IPS DF 19.7 (cell line): Measurements from ENCODE around the gene STMN3.
"Not testable (repeated sequence)": the region's sequence is repeated elsewhere in the genome, so short reads cannot be mapped to it uniquely, and the experiment has no call there.

Source experiments
- DNase-seq: peaks from one replicate; pipeline ENCODE4 v3.0.0-alpha.2; 2013; ENCODE audit warnings: low read depth, low spot score

The STMN3 gene

DNA sequence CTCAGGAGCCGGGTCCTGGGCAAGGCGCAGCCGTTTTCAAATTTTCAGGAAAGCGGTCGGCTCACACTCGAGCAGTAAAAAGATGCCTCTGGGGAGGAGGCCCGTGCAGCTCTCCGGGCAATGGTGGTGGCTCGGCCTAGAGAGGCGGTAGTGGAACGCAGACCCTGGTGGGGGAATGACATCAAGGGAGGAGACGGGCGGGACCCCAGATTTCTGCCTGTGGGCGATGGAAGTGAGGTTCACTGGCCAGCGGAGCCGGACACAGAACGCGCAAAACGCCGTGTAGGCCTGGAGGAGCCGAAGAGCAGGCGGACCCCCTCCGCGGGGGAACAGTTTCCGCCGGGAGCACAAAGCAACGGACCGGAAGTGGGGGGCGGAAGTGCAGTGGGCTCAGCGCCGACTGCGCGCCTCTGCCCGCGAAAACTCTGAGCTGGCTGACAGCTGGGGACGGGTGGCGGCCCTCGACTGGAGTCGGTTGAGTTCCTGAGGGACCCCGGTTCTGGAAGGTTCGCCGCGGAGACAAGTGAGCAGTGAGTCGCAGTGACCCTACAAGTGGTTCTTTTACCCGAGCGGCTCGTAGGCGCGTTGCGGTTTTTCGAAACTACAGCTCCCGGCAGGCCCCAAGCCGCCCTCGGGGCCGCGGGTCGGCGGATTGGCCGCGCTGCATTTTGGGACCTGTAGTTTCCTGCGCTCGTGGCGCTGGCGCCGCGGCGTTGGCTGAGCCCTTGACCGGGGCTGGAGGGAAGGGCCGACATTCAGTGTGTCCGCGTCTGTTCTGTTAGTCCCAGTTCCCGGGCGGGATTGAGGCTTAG, 4.9 kb upstream of the STMN3 start, which contains the start of gene RTEL1:
RTEL1 (plus strand) TSS at position 376 of the 812 bp plus-strand sequence. CDS start 1,091 bp downstream, outside the sequence.
- DNase-seq: peak; percentile 71

DNA sequence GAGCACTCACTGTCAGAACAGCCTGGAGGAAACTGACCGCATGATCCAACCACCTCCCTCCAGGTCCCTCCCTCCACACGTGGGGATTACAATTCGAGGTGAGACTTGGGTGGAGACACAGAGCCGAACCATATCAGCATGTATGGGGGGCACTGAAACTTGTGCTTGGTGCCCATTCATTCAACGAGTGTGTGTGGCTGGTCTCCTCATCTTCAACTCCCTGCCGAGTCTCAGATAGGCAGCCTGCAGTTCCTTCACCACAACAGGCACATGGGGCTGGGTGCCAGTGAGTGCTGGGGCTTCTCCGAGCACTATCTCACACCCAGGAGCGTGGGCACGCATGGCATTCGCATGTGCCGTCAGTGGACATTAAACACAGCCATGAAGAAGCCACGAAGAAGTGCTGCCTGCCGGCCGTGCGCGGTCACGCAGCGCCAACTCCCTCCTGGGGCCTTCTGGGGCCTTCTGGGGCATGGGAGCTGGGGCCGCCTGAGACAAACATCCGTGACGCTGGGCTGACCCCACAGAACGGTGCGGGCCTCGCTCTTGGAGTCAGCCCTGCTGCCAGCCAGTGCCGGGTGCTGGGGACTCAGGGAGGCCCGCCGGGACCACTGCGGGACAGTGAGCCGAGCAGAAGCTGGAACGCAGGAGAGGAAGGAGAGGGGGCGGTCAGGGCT, 4.2 kb upstream of the STMN3 start:
- DNase-seq: no peak

DNA sequence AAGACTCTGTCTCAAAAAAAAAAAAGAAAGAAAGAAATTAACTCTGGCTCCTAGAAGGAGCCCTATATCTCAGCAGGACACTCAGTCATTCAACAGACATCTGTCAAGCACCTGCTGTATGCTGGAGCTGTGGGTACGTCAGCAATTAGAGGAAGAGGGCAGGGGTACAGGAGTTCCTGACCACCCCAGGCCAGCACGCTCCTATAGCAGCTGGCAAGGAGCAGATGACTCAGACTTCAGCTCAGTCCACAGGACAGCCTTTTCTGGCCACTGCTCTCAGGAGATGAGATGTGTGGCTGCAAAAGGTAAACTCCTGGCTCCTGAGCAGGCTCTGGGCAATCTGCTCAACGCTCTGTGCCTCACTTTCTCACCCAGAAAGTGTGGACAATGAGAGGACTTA, 3.2 kb upstream of the STMN3 start:
- DNase-seq: no peak

DNA sequence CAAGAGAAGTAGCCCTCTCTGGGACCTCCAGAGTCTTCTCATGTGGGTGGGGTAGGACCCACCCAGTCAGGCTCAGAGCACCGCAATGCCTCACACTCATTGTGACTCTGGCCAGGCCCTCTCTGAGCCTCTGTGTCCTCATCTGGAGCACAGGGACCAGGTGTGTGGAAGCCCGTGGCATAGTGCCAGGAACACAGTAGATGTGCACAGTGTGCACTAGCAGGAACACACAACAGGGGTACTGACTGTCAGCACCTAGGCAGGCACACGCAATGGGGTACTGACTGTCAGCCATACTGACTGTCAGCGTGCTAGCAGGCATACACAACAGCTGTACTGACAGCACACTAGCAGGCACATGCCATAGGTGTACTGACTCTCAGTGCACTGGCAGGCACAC, 2.0 kb upstream of the STMN3 start:
- DNase-seq: no peak

DNA sequence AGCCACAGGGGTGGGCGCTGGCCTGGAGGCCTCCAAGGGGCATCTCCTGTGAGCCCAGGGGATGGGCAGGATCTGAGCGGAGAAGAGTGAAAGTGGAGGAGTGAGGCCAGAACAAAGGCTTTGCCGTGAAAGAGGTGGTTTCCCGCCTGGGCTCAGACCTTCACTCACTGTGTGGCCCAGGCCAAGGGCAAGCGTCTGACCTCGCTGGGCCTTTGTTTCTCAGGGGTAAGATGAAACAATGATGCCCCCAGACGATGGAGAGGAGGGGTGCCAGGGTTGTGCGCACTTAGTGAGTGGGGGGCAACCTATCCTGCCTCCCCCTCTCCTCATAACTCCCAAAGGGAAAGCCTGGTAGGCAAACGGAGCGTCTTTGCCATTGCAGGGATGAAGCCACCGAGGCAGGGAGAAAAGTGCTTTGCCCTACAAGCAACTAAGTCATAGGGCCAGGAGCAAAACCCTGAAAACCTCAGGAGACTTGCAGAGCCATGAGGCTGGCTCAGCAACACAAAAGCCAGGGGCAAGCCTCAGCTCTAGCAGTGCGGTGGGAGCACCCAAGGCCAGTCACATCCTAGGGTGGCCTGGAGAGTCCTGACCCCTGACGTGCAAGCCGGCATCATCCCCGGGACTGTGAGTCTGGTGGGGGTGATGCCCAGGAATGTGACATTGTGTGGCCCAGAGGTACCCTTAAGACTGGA, 897 bp upstream of the STMN3 start:
- no peak for DNase-seq

DNA sequence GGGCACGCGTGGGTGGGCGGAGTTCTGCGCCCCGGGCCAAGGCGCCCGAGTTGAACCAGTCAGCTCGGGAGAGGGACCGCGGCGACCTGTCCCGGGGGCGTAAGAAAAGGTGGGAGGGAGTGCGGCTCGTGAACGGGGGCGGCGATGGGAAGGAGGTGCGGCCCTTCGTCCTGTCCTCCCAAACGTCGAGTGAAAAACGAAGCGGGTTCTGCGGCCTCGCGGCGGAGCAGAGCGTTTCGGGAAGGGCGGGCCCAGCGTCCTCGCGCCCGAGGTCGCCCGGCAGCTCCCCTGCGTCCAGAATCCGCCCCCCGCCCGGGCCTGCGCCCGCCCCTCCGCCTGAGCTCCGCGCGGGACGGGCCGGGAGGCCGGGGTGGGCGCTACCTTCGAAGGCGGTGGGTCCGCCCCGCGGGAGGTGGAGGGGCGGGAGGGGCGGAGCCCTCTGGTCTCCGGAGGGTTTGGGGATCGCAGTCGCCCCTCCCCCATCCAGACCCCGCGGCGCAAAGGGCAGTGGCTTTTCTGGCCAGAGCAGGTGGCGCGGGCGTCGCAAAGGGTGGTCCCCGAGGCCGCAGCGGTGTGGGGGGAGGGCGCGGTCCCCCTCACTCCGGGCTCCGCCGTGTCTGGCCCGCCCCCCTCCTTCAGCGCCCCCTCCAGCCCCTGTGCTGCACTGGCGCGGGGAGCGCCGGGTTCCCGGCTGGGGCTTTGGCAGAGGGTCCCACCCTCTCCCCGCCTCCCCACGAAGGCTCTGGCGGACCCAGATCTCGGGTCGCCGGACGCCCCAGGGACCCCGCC, 838 bp downstream of the STMN3 start:
- DNase-seq: no peak

DNA sequence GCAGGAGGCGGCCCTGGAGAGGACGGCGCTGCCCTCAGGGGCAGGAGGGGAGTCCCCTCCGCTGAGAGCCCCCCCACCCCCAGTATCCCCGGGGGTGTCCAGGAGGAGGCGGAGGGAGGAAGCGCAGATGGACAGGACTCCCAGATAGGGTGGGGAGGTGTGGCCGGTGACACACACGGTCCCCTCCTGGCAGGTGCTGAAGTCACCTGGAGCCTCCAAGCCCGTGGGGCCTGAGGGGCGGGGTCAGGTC, 1.4 kb downstream of the STMN3 start:
- no peak for DNase-seq

DNA sequence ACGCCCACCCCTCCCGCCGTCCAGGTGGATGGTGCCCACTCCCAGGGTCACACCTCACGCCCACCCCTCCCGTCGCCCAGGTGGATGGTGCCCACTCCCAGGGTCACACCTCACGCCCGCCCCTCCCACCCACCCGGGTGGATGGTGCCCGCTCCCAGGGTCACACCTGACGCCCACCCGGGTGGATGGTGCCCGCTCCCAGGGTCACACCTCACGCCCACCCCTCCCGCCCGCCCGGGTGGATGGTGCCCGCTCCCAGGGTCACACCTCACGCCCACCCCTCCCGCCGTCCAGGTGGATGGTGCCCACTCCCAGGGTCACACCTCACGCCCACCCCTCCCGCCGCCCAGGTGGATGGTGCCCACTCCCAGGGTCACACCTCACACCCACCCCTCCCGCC, 2.7 kb downstream of the STMN3 start:
- not testable (repeated sequence) for DNase-seq

DNA sequence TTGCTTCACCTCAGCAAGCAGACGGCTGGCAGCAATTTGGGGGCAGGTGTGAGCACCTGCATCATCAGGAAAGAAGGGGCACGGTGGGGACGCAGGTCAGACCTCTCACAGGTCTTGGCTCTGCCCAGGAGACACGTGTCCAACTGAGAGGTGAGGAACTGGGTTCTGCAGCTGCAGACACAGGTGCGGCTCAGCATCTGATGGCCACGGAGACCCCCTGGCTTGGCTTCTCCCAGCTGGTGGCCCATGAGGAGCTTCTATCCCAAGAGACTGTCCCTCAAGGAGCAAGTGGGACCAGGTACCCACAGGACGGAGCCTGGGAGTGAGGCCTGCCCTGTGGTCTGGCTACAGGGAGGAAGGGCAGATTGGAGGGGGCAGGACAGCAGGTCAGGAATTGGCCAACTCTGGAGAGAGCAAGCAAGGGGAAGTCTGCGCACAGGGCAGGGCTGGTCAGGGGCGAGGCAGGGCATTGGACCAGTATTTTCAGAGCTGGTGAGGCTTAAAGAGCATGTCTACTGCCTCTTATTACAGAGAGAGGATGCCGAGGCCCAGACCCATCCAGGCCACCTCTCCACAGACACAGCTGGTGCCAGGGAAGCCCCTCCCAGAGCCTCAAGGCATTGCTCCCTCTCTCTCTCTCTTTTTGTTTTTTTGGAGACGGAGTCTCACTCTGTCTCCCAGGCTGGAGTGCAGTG, 4.2 kb downstream of the STMN3 start:
- DNase-seq: no peak

DNA sequence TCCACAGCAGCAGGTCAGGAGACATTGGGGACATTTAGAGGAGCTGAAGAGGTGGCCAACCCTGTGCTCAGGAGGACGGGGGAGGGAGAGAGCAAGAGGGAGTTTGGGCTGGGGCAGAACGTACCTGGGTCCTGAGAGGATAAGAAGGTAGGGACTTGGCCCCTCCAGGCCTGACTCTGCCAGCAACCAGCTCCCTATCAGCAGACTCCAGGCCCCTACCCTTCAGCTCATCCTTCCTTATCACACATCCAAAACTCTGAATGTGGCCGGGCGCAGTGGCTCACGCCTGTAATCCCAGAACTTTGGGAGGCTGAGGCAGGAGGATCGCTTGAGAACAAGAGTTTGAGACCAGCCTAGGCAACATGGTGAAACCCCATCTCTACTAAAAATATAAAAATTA, 5.0 kb downstream of the STMN3 start:
- no peak for DNase-seq

DNA sequence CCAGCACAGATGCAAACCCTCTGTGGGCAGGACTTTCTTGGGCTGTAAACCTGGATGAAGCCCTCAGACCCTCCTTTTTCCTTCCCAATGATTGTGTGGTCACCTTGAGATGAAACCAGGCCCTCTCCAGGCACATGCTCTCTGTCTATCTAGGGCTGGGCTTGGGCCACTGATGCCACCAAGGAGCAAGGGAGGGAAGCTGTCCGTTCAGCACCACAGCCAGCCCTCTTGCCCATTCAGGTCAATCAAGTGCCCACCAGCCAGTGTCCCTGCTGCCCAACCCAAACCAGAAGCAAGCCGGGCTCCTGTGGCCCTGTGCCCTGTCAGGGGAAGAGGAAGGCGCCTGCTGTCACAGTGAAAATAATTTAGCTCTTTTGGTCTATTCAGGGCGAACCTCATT, 8.0 kb downstream of the STMN3 start:
- DNase-seq: no peak

DNA sequence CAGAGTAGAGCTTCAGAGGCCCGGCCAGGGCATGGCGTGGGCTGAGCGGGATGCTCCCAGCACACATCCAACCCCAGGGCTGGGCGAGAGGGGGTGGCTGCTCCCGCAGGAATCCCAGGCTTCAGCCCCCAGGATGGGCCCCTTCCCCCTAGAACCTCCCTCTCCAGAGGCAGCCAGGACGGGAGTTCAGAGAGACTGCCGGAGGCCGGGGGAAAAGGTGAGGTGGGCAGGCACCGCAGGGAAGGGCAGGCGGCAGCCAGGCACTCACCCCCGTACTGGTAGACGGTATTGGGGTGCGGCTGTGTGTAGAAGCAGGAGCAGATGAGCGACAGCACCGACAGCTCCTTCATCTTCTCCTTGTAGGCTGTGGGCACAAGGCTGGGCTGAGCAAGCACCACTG, 9.3 kb downstream of the STMN3 start:
- DNase-seq: no peak

DNA sequence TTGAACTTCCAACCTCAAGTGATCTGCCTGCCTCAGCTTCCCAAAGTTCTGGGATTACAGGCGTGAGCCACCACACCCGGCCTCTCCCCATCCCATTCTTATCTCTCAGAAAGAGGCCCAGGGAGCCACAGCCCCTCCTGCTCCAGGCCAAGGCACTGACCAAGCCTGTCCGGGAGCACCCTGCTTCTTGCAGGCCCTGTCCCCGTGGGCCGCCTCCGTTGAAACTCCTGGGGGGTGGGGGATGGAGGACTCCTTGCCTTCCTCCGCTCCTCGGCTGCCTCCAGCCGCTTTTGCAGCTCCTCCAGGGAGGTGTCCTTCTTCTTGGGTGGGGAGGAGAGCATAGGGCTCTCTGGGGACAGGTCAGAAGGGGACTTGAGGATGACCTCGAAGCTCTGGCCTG, 9.7 kb downstream of the STMN3 start:
- DNase-seq: no peak

DNA sequence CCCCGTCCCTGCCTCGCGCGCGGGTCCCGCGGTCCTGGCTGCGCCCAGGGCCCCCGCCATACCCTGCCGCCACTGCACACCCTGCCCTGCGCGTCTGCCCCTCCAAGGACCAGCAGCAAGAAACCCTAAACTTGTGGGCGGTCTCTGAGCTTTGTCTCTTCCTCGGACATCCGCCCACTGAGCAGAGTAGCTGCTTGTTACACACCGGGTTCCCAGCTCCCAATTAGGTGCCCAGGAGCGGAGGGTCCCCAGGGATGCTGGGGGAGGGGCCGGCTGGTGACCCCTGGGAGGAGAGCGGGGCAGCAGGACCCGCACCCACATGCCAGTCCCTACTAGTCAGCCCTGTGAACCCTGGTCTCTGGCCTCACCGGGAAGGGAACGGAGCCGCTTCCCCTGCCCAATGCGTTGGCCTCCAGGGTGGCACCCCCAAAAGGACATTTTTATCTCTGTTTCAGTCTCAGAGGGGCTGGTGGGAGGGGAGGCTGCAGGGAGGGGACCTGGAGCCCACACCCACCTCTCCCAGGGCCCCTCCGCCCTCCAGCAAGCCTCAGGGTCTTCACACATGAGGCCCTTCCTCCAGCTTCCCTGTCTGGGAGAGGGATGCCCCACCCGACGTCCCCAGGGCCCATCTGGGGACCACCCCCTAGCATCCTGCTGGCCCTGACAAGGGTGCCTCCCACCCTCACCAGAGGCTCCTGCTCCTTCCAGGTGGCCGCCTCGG, 10.5 kb downstream of the STMN3 start:
- DNase-seq: no peak

DNA sequence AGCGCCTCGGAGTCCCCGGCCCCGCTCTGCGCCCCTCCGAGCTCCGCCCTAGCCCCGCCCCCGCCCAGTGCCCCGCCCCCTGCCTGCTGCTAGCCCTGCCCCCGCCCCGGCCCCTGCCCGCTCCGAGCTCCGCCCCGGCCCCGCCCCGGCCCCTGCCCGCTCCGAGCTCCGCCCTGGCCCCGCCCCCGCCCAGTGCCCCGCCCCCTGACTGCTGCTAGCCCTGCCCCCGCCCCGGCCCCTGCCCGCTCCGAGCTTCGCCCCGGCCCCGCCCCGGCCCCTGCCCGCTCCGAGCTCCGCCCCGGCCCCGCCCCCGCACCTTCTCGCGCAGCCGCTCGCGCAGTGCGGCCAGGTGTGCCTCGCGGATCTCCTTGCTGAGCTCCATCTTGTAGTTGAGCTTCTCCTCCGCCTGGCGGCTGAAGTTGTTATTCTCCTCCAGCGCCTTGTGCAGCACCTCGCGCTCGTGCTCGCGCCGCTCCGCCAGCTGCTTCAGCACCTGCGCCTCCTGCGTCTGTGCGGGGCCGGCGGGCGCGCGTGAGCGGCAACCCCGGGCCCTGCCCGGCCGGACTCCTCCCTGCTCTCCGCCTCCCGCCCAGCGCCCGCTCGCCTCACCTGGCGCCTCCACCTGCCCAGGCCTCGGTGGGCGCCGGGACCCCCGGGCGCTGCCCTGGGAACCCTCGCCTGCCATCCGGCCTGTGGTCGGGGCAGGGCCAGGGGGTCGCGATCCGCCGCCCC, 11.3 kb downstream of the STMN3 start:
- peak; percentile 71 for DNase-seq

DNA sequence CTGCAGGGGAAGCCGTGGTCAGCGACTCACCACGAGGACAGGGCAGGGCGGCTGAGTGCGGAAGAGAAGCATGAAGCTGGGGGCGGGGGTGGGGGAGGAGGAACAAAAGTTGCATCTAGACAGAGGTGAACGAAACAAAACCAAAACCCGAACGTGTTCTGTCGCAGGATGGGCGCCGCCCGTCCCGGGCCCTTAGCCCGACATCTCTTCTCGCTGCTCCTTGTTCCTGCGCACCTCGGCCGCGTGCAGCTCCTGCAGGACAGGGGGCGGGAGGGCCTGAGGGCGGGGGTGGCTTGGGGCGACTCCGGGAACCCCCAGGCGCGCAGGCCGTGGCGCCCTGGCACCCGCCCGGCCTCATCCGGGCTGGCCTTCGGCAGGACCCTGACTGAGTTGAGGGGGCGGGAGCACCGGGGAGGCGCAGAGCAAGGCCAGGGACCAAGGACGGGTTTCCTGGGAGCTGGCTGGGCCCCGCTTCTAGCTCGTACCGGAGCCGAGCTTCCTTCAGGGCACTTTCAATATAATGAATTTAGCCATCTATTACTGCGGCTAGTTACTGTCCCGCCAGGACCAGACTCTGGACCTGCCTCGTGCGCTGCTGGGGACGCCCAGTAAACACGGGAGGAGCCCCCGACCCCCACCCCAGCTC, 12.0 kb downstream of the STMN3 start:
- no peak for DNase-seq

DNA sequence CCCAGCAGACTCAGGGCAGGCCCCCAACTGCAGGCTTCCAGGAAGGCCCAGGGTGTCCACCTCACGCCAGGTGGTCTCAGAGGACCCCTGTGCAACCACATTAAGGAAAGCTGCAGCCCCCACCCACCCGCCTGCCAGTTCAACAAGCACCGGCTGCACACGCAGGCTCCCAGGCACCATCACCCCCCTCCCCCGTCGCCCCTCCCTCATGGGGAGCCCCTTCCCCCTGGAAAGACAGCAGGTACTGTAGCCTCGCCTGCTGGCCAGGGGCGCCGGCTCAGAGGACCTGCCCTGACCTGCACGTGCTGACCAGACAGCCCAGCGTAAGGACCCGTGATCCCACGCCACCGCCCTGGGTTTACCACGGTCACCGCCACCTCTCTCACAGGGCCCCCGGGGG, 12.5 kb downstream of the STMN3 start:
- not testable (repeated sequence) for DNase-seq

DNA sequence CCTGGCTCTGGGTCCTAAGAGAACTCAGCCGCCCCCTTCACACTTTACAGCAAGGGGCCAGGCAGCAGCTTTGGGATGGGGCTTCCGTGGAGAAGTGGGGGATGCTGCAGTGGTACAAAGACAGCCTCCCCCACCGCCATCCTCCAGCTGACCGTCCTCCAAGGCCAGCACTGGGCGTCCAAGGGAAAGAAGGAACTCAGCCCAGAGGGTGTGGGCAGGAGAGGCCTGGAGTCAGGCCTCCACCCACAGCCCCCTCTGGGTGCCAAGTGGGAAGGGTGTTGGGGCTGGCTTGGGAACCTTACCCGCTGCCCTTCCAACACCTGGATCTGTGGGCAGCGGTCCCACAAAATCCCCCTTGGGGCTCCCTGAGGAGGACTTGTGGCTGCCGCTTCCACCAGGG, 13.1 kb downstream of the STMN3 start:
- no peak for DNase-seq

DNA sequence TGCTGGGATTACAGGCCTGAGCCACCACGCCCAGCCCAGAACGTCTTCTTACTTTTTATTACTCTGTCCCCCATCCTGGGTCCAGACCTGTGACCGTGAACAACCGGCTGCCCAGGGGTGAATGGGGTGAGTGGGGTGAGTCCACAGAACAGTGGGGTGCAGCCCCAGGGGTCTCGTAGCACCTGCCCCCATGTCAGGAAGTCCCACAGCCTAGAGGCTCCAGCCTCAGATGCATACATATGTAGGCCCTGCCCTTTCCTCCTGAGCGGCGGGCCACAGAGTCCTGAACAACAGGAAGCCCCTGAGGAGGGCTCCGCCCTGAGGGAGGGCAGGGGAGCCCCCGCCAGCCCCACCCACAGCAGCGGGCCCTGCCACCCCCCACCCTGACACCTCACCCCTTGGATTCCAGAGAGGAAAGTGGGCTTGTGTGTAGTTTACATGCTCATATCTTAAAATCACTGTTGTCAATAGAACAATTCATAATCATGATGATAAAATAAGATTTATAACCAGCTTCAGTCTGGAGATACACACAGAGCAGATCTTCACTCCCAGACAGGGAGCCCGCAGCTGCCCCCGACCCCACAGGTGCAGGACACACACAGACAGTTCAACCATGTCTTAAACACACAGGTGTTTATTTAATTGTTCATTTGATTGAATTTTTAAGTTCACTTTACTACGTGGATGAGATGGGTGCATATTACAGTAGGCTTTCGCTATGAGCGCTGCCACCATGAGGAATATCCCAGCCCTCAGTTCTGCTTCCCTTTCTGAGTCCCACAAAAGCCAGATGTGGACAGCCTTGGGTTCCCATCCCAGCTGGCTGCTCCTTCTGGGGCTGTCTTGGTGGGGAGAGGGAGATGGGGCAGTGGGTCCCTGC, 13.9 kb downstream of the STMN3 start:
- DNase-seq: no peak
